Left colon (tissue), 2 donors: ENCODE measurements around the gene CELSR2. TPM values are rescaled to one million over a fixed set of nuclear protein-coding genes. Genes with fewer than 3 reads are reported as not detected.

Experiments used
- ATAC-seq: fragments of 200-7000 bp; cut with Tn5 transposase; one replicate; pipeline ENCODE4 v1.9.1; 2020; ENCODE audit warnings: mild to moderate bottlenecking, moderate library complexity
- DNase-seq, 2 donors: peaks; one replicate each; pipeline ENCODE4 v3.0.0-alpha.2; 2020
- intact Hi-C, 2 donors: fragments of 100-400 bp; cut with DNase I in 1 of 2; cut with micrococcal nuclease in 1 of 2; formaldehyde crosslinking; loops; one replicate each; pipeline versions ENCODE4 v1.11.2 to v1.14.0; 2022; cut with DNase I, micrococcal nuclease
- total RNA-seq, 2 donors: library from RNA; stranded (reverse); fragmentation: NEBNext Ultra II Directional; extraction: Animal tissue kit (Norgen Biotek cat#: 25700); gene quantifications; one replicate each; pipeline ENCODE4 v1.2.1, GENCODE V29; 2021
- donor health status: DM: no; HTN: no; CAD: no.
- donor health status: DM: yes; HTN: yes; CAD: no.

Gene CELSR2
- total RNA-seq, 2 donors from 2014 or later = 3.9 to 4.5 TPM

GRCh38 chr1:109247401-109248365, 1.7 kb upstream of the CELSR2 start:
- intact Hi-C loops = no loop called here
- ATAC-seq = no peak
- no peak for DNase-seq

GRCh38 chr1:109248444-109248796, 919 bp upstream of the CELSR2 start:
- ATAC-seq = no peak

GRCh38 chr1:109249654-109250401, 489 bp downstream of the CELSR2 start:
- no peak for DNase-seq
- ATAC-seq = peak; percentile 41
- intact Hi-C loops = no loop called here

More at GRCh38 chr1:109248444-109248796, 919 bp upstream of the CELSR2 start:
- no peak for DNase-seq
- intact Hi-C loops = no loop called here

- DNase-seq = peak in 1 of 2 donors; percentile 23
- intact Hi-C loops = no loop called here
- no peak for ATAC-seq
These were observed 1.3 kb downstream of the CELSR2 start for GRCh38 chr1:109250454-109251276.

- DNase-seq (peak in 1 of 2 donors; percentile 17), ATAC-seq (no peak)
- intact Hi-C loops = no loop called here
These were observed 2.2 kb downstream of the CELSR2 start for GRCh38 chr1:109251277-109252166.

- DNase-seq (peak in 1 of 2 donors; percentile 21), ATAC-seq (no peak)
- intact Hi-C loops = no loop called here
These were observed 3.0 kb downstream of the CELSR2 start for GRCh38 chr1:109252167-109252892.

GRCh38 chr1:109252893-109253802, 3.8 kb downstream of the CELSR2 start:
- ATAC-seq = no peak
- peak in 1 of 2 donors; percentile 70 for DNase-seq
- intact Hi-C loops = no loop called here

- ATAC-seq (no peak), DNase-seq (peak in 1 of 2 donors; percentile 13)
- intact Hi-C loops = no loop called here
These were observed 4.7 kb downstream of the CELSR2 start for GRCh38 chr1:109253803-109254620.

- ATAC-seq = peak; percentile 52
- intact Hi-C loops = no loop called here
- peak in 1 of 2 donors; percentile 28 for DNase-seq
These were observed 5.3 kb downstream of the CELSR2 start for GRCh38 chr1:109254621-109255096.

- intact Hi-C loops = no loop called here
- DNase-seq (peak in 1 of 2 donors; percentile 22), ATAC-seq (no peak)
These were observed 5.8 kb downstream of the CELSR2 start for GRCh38 chr1:109255097-109255651.

GRCh38 chr1:109255678-109256077, 6.3 kb downstream of the CELSR2 start:
- intact Hi-C loops = no loop called here
- ATAC-seq = no peak
- DNase-seq = no peak

GRCh38 chr1:109256085-109256484, 6.7 kb downstream of the CELSR2 start:
- DNase-seq = no peak
- no peak for ATAC-seq
- intact Hi-C loops = no loop called here

GRCh38 chr1:109256971-109257681, 7.8 kb downstream of the CELSR2 start:
- intact Hi-C loops = no loop called here
- no peak for ATAC-seq

GRCh38 chr1:109257682-109258421, 8.5 kb downstream of the CELSR2 start:
- no peak for ATAC-seq
- intact Hi-C loops = no loop called here
- no peak for DNase-seq

More at GRCh38 chr1:109256971-109257681, 7.8 kb downstream of the CELSR2 start:
- DNase-seq = no peak
